ENCODE data around the gene RMND1. TPM values are rescaled to one million over a fixed set of nuclear protein-coding genes. Genes with fewer than 3 reads are reported as not detected.

The RMND1 gene
- total RNA-seq, 2 donors from 2014 or later, result 20.7 to 21.2 TPM

DNA sequence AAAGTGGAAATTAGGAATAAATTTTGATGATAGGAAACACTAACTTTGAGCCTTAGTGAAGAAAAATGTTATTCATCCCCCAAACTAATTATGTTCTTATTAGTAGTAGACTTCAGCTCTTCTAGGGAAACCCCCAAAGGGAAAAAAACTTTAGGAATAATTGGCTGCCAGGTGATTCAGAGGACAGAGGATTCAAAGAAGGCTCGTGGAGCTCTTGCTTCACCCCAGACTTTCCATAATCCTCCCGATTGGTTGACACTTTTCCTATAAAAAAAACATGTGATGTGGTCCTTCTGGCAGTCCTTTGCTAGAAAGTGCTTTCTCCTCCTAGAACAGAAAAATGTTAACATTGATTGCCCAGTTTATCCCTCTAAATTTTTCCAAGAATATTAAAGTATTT lies 36.3 kb upstream of the RMND1 start:
- H3K36me3 ChIP-seq, result no peaks in the 10 kb centered on the region
- no peak for TF ChIP-seq CTCF (IDR thresholded peaks at IDR 0.05)
- H3K9me3 ChIP-seq, result no peaks in the 10 kb centered on the region
- no peak overlapping the region for H3K4me3 ChIP-seq
- H3K27ac ChIP-seq, result no peak overlapping the region
- H3K27me3 ChIP-seq (replicated peaks; ENCODE audit: insufficient read depth), result no peaks in the 10 kb centered on the region
- DNase-seq (ENCODE audit: low spot score), result no peak
- ATAC-seq (ENCODE audit: insufficient number of reproducible peaks, low FRiP score, low read depth), result no peak
- H3K4me1 ChIP-seq (ENCODE audit: control insufficient read depth in 1 of 2, low read depth in 2 of 2), result no peaks in the 10 kb centered on the region

GRCh38 chr6:151483994-151484393 lies 32.1 kb upstream of the RMND1 start:
- Histone ChIP-seq H3K9me3 (no peaks in the 10 kb centered on the region), H3K36me3 (no peaks in the 10 kb centered on the region), H3K4me1 (ENCODE audit: control insufficient read depth in 1 of 2, low read depth in 2 of 2) (peaks cover 8 to 12% of the 10 kb centered on the region in 2 donors), H3K4me3 (no peak overlapping the region), H3K27ac (no peak overlapping the region), H3K27me3 (replicated peaks; ENCODE audit: insufficient read depth) (no peaks in the 10 kb centered on the region)
- ATAC-seq (ENCODE audit: insufficient number of reproducible peaks, low FRiP score, low read depth) (no peak), DNase-seq (ENCODE audit: low spot score) (no peak)
- TF ChIP-seq CTCF (IDR thresholded peaks at IDR 0.05), result no peak

GRCh38 chr6:151482290-151482689 lies 30.4 kb upstream of the RMND1 start:
- Histone ChIP-seq H3K9me3 (no peaks in the 10 kb centered on the region), H3K4me1 (ENCODE audit: control insufficient read depth in 1 of 2, low read depth in 2 of 2) (peaks cover 8 to 12% of the 10 kb centered on the region in 2 donors), H3K36me3 (no peaks in the 10 kb centered on the region), H3K4me3 (peak overlapping the region; percentile 60), H3K27ac (peak overlapping the region in 1 of 2 donors; percentile 57), H3K27me3 (replicated peaks; ENCODE audit: insufficient read depth) (no peaks in the 10 kb centered on the region)
- TF ChIP-seq CTCF (IDR thresholded peaks at IDR 0.05), result no peak
- ATAC-seq (ENCODE audit: insufficient number of reproducible peaks, low FRiP score, low read depth), result no peak
- DNase-seq (ENCODE audit: low spot score), result no peak

- Histone ChIP-seq H3K36me3 (no peaks in the 10 kb centered on the region), H3K27me3 (replicated peaks; ENCODE audit: insufficient read depth) (no peaks in the 10 kb centered on the region), H3K27ac (peak overlapping the region in 1 of 2 donors; percentile 2), H3K4me3 (peak overlapping the region; percentile 25), H3K9me3 (no peaks in the 10 kb centered on the region), H3K4me1 (ENCODE audit: control insufficient read depth in 1 of 2, low read depth in 2 of 2) (peaks cover 8 to 12% of the 10 kb centered on the region in 2 donors)
- TF ChIP-seq CTCF (IDR thresholded peaks at IDR 0.05), result no peak
- DNase-seq (ENCODE audit: low spot score) (no peak), ATAC-seq (ENCODE audit: insufficient number of reproducible peaks, low FRiP score, low read depth) (no peak)
Measured at GRCh38 chr6:151481786-151482185, 29.9 kb upstream of the RMND1 start.

GRCh38 chr6:151478670-151479069 lies 26.7 kb upstream of the RMND1 start:
- no peak for DNase-seq (ENCODE audit: low spot score)
- Histone ChIP-seq H3K27ac (no peak overlapping the region), H3K4me3 (no peak overlapping the region), H3K36me3 (no peaks in the 10 kb centered on the region), H3K4me1 (ENCODE audit: control insufficient read depth in 1 of 2, low read depth in 2 of 2) (peaks cover 8 to 12% of the 10 kb centered on the region in 2 donors), H3K9me3 (no peaks in the 10 kb centered on the region), H3K27me3 (replicated peaks; ENCODE audit: insufficient read depth) (no peaks in the 10 kb centered on the region)
- no peak for ATAC-seq (ENCODE audit: insufficient number of reproducible peaks, low FRiP score, low read depth)
- no peak for TF ChIP-seq CTCF (IDR thresholded peaks at IDR 0.05)

Measured in thoracic aorta (tissue), 2 donors.